ENCODE measurements around the gene C20orf144. TPM values are rescaled to one million over a fixed set of nuclear protein-coding genes. Genes with fewer than 3 reads are reported as not detected.

C20orf144 gene
- total RNA-seq, 1 donor from 2014 or later = 0.82 TPM

GRCh38 chr20:33667245-33667675 lies 5.1 kb downstream of the C20orf144 start:
- Mint-ChIP-seq H3K27me3 (no peaks in the 10 kb centered on the region), H3K27ac (no peak overlapping the region), H3K36me3 (peaks cover 16% of the 10 kb centered on the region), H3K4me3 (peak overlapping the region; percentile 78), H3K9me3 (no peaks in the 10 kb centered on the region), H3K4me1 (ENCODE audit: unreplicated experiment) (peaks cover 39% of the 10 kb centered on the region)
- DNase-seq (ENCODE audit: extremely low spot score, unreplicated experiment) = peak; percentile 80
- no peak for TF ChIP-seq CTCF (conservative IDR thresholded peaks at IDR 0.05)

GRCh38 chr20:33667676-33668465 lies 5.7 kb downstream of the C20orf144 start:
- peaks cover 16% of the 10 kb centered on the region for H3K36me3 Mint-ChIP-seq

GRCh38 chr20:33668466-33669155 lies 6.5 kb downstream of the C20orf144 start:
- peak overlapping the region; percentile 58 for H3K4me3 Mint-ChIP-seq
- no peaks in the 10 kb centered on the region for H3K9me3 Mint-ChIP-seq
- H3K27me3 Mint-ChIP-seq = no peaks in the 10 kb centered on the region
- DNase-seq (ENCODE audit: extremely low spot score, unreplicated experiment) = no peak
- H3K27ac Mint-ChIP-seq = no peak overlapping the region
- no peak for TF ChIP-seq CTCF (conservative IDR thresholded peaks at IDR 0.05)
- H3K4me1 Mint-ChIP-seq (ENCODE audit: unreplicated experiment) = peaks cover 46% of the 10 kb centered on the region
- peaks cover 16% of the 10 kb centered on the region for H3K36me3 Mint-ChIP-seq

More at GRCh38 chr20:33667676-33668465, 5.7 kb downstream of the C20orf144 start:
- no peaks in the 10 kb centered on the region for H3K27me3 Mint-ChIP-seq
- H3K9me3 Mint-ChIP-seq = no peaks in the 10 kb centered on the region
- peak overlapping the region; percentile 78 for H3K4me3 Mint-ChIP-seq
- TF ChIP-seq CTCF (conservative IDR thresholded peaks at IDR 0.05) = peak; percentile 94
- H3K4me1 Mint-ChIP-seq (ENCODE audit: unreplicated experiment) = peaks cover 42% of the 10 kb centered on the region
- H3K27ac Mint-ChIP-seq = no peak overlapping the region
- DNase-seq (ENCODE audit: extremely low spot score, unreplicated experiment) = peak; percentile 91

GRCh38 chr20:33669224-33669623 lies 7.1 kb downstream of the C20orf144 start:
- H3K36me3 Mint-ChIP-seq = peaks cover 16% of the 10 kb centered on the region
- H3K9me3 Mint-ChIP-seq = no peaks in the 10 kb centered on the region
- H3K27me3 Mint-ChIP-seq = no peaks in the 10 kb centered on the region
- DNase-seq (ENCODE audit: extremely low spot score, unreplicated experiment) = no peak
- H3K4me3 Mint-ChIP-seq = peak overlapping the region; percentile 58
- TF ChIP-seq CTCF (conservative IDR thresholded peaks at IDR 0.05) = no peak
- peaks cover 45% of the 10 kb centered on the region for H3K4me1 Mint-ChIP-seq (ENCODE audit: unreplicated experiment)
- H3K27ac Mint-ChIP-seq = no peak overlapping the region

- no peak for DNase-seq (ENCODE audit: extremely low spot score, unreplicated experiment)
- H3K36me3 Mint-ChIP-seq = peaks cover 16% of the 10 kb centered on the region
- H3K4me1 Mint-ChIP-seq (ENCODE audit: unreplicated experiment) = peaks cover 40% of the 10 kb centered on the region
- peak overlapping the region; percentile 36 for H3K27ac Mint-ChIP-seq
- no peak for TF ChIP-seq CTCF (conservative IDR thresholded peaks at IDR 0.05)
- H3K4me3 Mint-ChIP-seq = peak overlapping the region; percentile 61
- H3K27me3 Mint-ChIP-seq = no peaks in the 10 kb centered on the region
- no peaks in the 10 kb centered on the region for H3K9me3 Mint-ChIP-seq
These were observed 7.9 kb downstream of the C20orf144 start for GRCh38 chr20:33669873-33670640.

All from type B pancreatic cell (in vitro differentiated cells).